ENCODE measurements around the gene SORT1. TPM values are rescaled to one million over a fixed set of nuclear protein-coding genes. Genes with fewer than 3 reads are reported as not detected.

SORT1 gene
- total and polyA plus RNA-seq, 4 donors: 30.1 to 78.6 (median 62.2) TPM

GRCh38 chr1:109392037-109392787 is 5.5 kb downstream of the SORT1 start:
- Histone ChIP-seq H3K9me3 (ENCODE audit: control insufficient read depth, insufficient read depth, low read length) (no peaks in the 10 kb centered on the region), H3K27ac (ENCODE audit: low read depth, low read length) (peak overlapping the region; percentile 91), H3K4me1 (ENCODE audit: control insufficient read depth, insufficient read depth, low read length) (peaks cover 25% of the 10 kb centered on the region), H3K4me3 (ENCODE audit: low read depth, low read length) (no peak overlapping the region), H3K27me3 (ENCODE audit: control insufficient read depth, insufficient read depth, low read length) (no peaks in the 10 kb centered on the region), H3K36me3 (ENCODE audit: control insufficient read depth, insufficient read depth, low read length) (no peaks in the 10 kb centered on the region)
- peak in 2 of 6 donors; percentile 15 to 45 for DNase-seq (ENCODE audit: low read depth in 4 of 6, low spot score in 6 of 6)
- WGBS (ENCODE audit: insufficient coverage): 29% methylated on average over 2 of the region's 4 CpGs

GRCh38 chr1:109391626-109392025 is 6.1 kb downstream of the SORT1 start:
- DNase-seq (ENCODE audit: low read depth in 4 of 6, low spot score in 6 of 6): no peak
- Histone ChIP-seq H3K27me3 (ENCODE audit: control insufficient read depth, insufficient read depth, low read length) (no peaks in the 10 kb centered on the region), H3K4me1 (ENCODE audit: control insufficient read depth, insufficient read depth, low read length) (peaks cover 25% of the 10 kb centered on the region), H3K9me3 (ENCODE audit: control insufficient read depth, insufficient read depth, low read length) (no peaks in the 10 kb centered on the region), H3K36me3 (ENCODE audit: control insufficient read depth, insufficient read depth, low read length) (no peaks in the 10 kb centered on the region), H3K27ac (ENCODE audit: low read depth, low read length) (peak overlapping the region; percentile 91), H3K4me3 (ENCODE audit: low read depth, low read length) (no peak overlapping the region)

- no peak for DNase-seq (ENCODE audit: low read depth in 4 of 6, low spot score in 6 of 6)
- Histone ChIP-seq H3K4me1 (ENCODE audit: control insufficient read depth, insufficient read depth, low read length) (peaks cover 22% of the 10 kb centered on the region), H3K36me3 (ENCODE audit: control insufficient read depth, insufficient read depth, low read length) (no peaks in the 10 kb centered on the region), H3K9me3 (ENCODE audit: control insufficient read depth, insufficient read depth, low read length) (no peaks in the 10 kb centered on the region), H3K27me3 (ENCODE audit: control insufficient read depth, insufficient read depth, low read length) (no peaks in the 10 kb centered on the region), H3K4me3 (ENCODE audit: low read depth, low read length) (no peak overlapping the region), H3K27ac (ENCODE audit: low read depth, low read length) (peak overlapping the region; percentile 43)
- WGBS (ENCODE audit: insufficient coverage): no CpG with 5 or more reads among the region's 3 CpGs
These were observed 6.6 kb downstream of the SORT1 start for GRCh38 chr1:109391157-109391556.

GRCh38 chr1:109389638-109390341 is 7.9 kb downstream of the SORT1 start:
- H3K27ac ChIP-seq (ENCODE audit: low read depth, low read length): peak overlapping the region; percentile 43
- 85% methylated on average over 5 of the region's 5 CpGs for WGBS (ENCODE audit: insufficient coverage)
- no peaks in the 10 kb centered on the region for H3K9me3 ChIP-seq (ENCODE audit: control insufficient read depth, insufficient read depth, low read length)
- peaks cover 17% of the 10 kb centered on the region for H3K4me1 ChIP-seq (ENCODE audit: control insufficient read depth, insufficient read depth, low read length)
- DNase-seq (ENCODE audit: low read depth in 4 of 6, low spot score in 6 of 6): no peak
- H3K27me3 ChIP-seq (ENCODE audit: control insufficient read depth, insufficient read depth, low read length): no peaks in the 10 kb centered on the region
- no peak overlapping the region for H3K4me3 ChIP-seq (ENCODE audit: low read depth, low read length)
- no peaks in the 10 kb centered on the region for H3K36me3 ChIP-seq (ENCODE audit: control insufficient read depth, insufficient read depth, low read length)

- H3K36me3 ChIP-seq (ENCODE audit: control insufficient read depth, insufficient read depth, low read length): no peaks in the 10 kb centered on the region
- no peak overlapping the region for H3K4me3 ChIP-seq (ENCODE audit: low read depth, low read length)
- DNase-seq (ENCODE audit: low read depth in 4 of 6, low spot score in 6 of 6): no peak
- H3K27me3 ChIP-seq (ENCODE audit: control insufficient read depth, insufficient read depth, low read length): no peaks in the 10 kb centered on the region
- no peaks in the 10 kb centered on the region for H3K9me3 ChIP-seq (ENCODE audit: control insufficient read depth, insufficient read depth, low read length)
- WGBS (ENCODE audit: insufficient coverage): 80% methylated on average over 5 of the region's 7 CpGs
- no peak overlapping the region for H3K27ac ChIP-seq (ENCODE audit: low read depth, low read length)
- peaks cover 17% of the 10 kb centered on the region for H3K4me1 ChIP-seq (ENCODE audit: control insufficient read depth, insufficient read depth, low read length)
These were observed 8.7 kb downstream of the SORT1 start for GRCh38 chr1:109388884-109389637.

GRCh38 chr1:109388208-109388711 is 9.5 kb downstream of the SORT1 start:
- Histone ChIP-seq H3K9me3 (ENCODE audit: control insufficient read depth, insufficient read depth, low read length) (no peaks in the 10 kb centered on the region), H3K27ac (ENCODE audit: low read depth, low read length) (no peak overlapping the region), H3K4me1 (ENCODE audit: control insufficient read depth, insufficient read depth, low read length) (peaks cover 17% of the 10 kb centered on the region), H3K36me3 (ENCODE audit: control insufficient read depth, insufficient read depth, low read length) (no peaks in the 10 kb centered on the region), H3K4me3 (ENCODE audit: low read depth, low read length) (no peak overlapping the region), H3K27me3 (ENCODE audit: control insufficient read depth, insufficient read depth, low read length) (no peaks in the 10 kb centered on the region)
- WGBS (ENCODE audit: insufficient coverage): 100% methylated on average over 1 of the region's 5 CpGs
- DNase-seq (ENCODE audit: low read depth in 4 of 6, low spot score in 6 of 6): no peak

- Histone ChIP-seq H3K4me3 (ENCODE audit: low read depth, low read length) (no peak overlapping the region), H3K4me1 (ENCODE audit: control insufficient read depth, insufficient read depth, low read length) (peaks cover 6% of the 10 kb centered on the region), H3K36me3 (ENCODE audit: control insufficient read depth, insufficient read depth, low read length) (no peaks in the 10 kb centered on the region), H3K9me3 (ENCODE audit: control insufficient read depth, insufficient read depth, low read length) (no peaks in the 10 kb centered on the region), H3K27me3 (ENCODE audit: control insufficient read depth, insufficient read depth, low read length) (no peaks in the 10 kb centered on the region), H3K27ac (ENCODE audit: low read depth, low read length) (no peak overlapping the region)
- no peak for DNase-seq (ENCODE audit: low read depth in 4 of 6, low spot score in 6 of 6)
- WGBS (ENCODE audit: insufficient coverage): no CpG with 5 or more reads among the region's 2 CpGs
These were observed 11.5 kb downstream of the SORT1 start for GRCh38 chr1:109386054-109386717.

GRCh38 chr1:109385417-109385816 is 12.3 kb downstream of the SORT1 start:
- Histone ChIP-seq H3K4me3 (ENCODE audit: low read depth, low read length) (no peak overlapping the region), H3K27me3 (ENCODE audit: control insufficient read depth, insufficient read depth, low read length) (no peaks in the 10 kb centered on the region), H3K27ac (ENCODE audit: low read depth, low read length) (no peak overlapping the region), H3K36me3 (ENCODE audit: control insufficient read depth, insufficient read depth, low read length) (no peaks in the 10 kb centered on the region), H3K9me3 (ENCODE audit: control insufficient read depth, insufficient read depth, low read length) (no peaks in the 10 kb centered on the region), H3K4me1 (ENCODE audit: control insufficient read depth, insufficient read depth, low read length) (peaks cover 6% of the 10 kb centered on the region)
- WGBS (ENCODE audit: insufficient coverage): 39% methylated on average over 2 of the region's 2 CpGs
- peak in 2 of 6 donors; percentile 53 to 75 for DNase-seq (ENCODE audit: low read depth in 4 of 6, low spot score in 6 of 6)

- Histone ChIP-seq H3K27ac (ENCODE audit: low read depth, low read length) (no peak overlapping the region), H3K36me3 (ENCODE audit: control insufficient read depth, insufficient read depth, low read length) (no peaks in the 10 kb centered on the region), H3K9me3 (ENCODE audit: control insufficient read depth, insufficient read depth, low read length) (no peaks in the 10 kb centered on the region), H3K4me1 (ENCODE audit: control insufficient read depth, insufficient read depth, low read length) (no peaks in the 10 kb centered on the region), H3K27me3 (ENCODE audit: control insufficient read depth, insufficient read depth, low read length) (no peaks in the 10 kb centered on the region), H3K4me3 (ENCODE audit: low read depth, low read length) (no peak overlapping the region)
- peak in 1 of 6 donors; percentile 32 for DNase-seq (ENCODE audit: low read depth in 4 of 6, low spot score in 6 of 6)
- WGBS (ENCODE audit: insufficient coverage): no CpG with 5 or more reads among the region's 7 CpGs
These were observed 13.9 kb downstream of the SORT1 start for GRCh38 chr1:109383854-109384253.
